GM18499 (cell line): ENCODE results near the gene FMN2.
"Not testable (repeated sequence)": the region's sequence is repeated elsewhere in the genome, so short reads cannot be mapped to it uniquely, and the experiment has no call there.

Experiments
- ATAC-seq: cut with Tn5 transposase; IDR thresholded peaks from one replicate; pipeline ENCODE4 v1.9.1; 2021; ENCODE audit warnings: moderate number of reproducible peaks; ENCODE audit not compliant: insufficient read depth, unreplicated experiment

Gene FMN2

GRCh38 chr1:240294566-240294965 lies 202.9 kb downstream of the FMN2 start:
- ATAC-seq: no peak

DNA sequence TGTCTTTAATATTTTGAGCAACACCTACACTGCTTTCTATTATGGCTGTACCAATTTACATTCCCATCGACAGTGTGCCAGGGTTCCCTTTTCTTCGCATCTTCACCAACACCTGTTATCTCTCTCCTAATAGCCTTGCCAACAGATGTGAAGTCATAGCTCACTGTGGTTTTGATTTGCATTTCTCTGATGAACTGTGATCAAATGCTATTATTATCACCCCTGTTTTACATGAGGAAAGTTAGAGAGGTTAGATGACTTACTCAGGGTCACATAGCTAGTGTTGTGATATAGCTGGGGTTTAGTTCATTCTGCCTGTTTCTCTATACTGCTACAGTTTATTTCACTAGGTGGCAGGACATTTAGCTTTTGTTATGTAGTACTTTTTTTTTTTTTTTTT lies 204.1 kb downstream of the FMN2 start:
- ATAC-seq: no peak

- ATAC-seq: no peak
Measured at GRCh38 chr1:240304466-240304865, 212.8 kb downstream of the FMN2 start.

DNA sequence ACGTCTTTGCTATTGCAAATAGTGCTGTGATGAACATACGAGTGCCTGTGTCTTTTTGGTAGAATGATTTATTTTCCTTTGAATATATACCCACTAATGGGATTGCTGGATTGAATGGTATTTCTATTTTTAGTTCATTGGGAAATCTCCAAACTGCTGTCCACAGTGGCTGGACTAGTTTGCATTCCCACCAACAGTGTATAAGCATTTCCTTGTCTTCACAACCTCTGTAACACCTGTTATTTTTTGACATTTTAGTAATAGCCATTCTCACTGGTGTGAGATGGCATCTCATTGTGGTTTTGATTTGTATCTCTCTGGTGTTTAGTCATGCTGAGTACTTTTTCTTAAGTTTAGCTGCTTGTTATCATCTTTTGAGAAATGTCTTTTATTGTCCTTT lies 215.0 kb downstream of the FMN2 start:
- ATAC-seq: no peak

DNA sequence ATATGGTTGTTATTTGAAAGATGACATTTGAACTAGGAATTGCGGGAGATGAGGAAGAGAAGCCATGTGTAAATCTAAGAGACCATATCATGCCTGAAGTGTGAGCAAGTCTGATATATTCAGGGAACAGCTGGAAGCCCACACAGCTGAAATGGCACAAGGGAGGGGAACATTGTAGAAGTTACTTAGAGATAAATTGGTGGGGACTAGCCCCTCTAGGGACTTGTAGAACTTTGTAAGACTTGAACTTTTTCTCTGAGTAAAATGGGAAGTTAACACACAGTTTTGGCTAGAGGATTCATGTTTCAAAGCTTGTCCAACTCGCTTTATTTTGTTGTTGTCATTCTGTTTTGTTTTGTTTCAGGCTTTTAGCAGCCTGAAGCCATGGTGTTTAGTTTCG lies 216.4 kb downstream of the FMN2 start:
- no peak for ATAC-seq

GRCh38 chr1:240309769-240310168 lies 218.1 kb downstream of the FMN2 start:
- ATAC-seq: no peak

- no peak for ATAC-seq
Measured at GRCh38 chr1:240310226-240310925, 218.7 kb downstream of the FMN2 start.

- no peak for ATAC-seq
Measured at GRCh38 chr1:240312872-240313271, 221.2 kb downstream of the FMN2 start.

DNA sequence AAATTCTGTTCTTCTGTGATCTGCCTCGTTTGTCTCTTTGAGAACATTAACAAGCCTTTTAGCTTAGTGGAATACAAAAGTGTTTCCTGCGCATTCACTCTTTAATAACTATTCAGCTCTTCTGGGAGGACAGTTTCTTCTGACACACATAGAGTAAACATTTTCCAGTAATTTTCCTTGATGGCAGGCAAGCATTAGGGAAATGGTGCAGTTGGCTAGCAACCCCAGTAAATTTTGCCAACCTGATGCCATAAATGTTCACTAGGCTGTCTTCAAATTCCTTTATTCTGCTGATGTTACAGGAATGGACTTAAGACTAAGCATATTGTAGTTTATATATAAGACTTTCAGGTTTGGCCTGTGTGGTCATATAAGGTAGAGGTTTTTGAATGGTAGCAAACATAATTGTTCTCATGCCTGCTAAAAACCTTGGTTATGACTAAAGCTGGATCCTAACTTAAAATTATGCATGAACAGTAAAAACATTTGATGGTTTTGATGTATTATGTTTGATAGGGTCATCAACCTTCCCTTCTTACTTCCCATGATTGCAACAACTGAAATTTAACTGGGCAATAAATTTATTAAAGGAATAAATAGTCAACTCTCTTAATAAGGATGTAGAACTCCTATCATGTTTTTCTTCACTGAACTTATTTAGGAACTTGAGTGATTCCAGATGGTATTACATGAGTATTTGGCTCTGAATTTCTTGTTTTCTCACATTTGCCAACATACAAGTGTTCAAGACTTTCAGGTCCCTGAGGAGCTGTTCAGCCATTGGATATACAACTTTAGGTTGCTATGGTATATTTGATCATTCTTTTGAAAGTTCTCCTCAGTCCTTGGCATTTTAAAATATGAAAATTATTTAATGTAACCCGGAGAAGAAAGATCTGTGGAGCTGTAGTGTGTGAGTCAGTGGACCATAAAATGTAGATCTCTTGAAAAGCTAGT lies 223.4 kb downstream of the FMN2 start:
- ATAC-seq: no peak

DNA sequence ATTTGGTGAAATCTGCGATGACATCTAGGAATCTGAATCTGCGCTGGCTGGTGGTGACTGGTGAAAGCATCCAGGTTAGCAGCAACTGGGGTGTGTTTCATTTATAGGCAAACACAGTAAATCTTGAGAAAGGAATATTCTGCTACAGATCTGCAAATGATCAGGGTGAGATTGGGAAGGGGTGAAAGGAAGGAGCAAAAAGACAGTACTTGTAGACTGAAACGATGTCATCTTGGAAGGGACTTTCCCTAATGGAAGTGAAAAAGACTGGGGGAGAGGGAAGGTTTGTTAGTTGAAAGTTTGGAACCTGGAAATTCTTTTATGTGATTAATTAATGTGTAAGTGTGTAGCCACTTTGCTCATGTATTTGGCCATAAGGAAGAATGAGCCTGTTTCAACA lies 228.3 kb downstream of the FMN2 start:
- no peak for ATAC-seq

- no peak for ATAC-seq
Measured at GRCh38 chr1:240320659-240321058, 229.0 kb downstream of the FMN2 start.

- no peak for ATAC-seq
Measured at GRCh38 chr1:240322943-240323342, 231.3 kb downstream of the FMN2 start.

- not testable (repeated sequence) for ATAC-seq
Measured at GRCh38 chr1:240328382-240328781, 236.7 kb downstream of the FMN2 start.

DNA sequence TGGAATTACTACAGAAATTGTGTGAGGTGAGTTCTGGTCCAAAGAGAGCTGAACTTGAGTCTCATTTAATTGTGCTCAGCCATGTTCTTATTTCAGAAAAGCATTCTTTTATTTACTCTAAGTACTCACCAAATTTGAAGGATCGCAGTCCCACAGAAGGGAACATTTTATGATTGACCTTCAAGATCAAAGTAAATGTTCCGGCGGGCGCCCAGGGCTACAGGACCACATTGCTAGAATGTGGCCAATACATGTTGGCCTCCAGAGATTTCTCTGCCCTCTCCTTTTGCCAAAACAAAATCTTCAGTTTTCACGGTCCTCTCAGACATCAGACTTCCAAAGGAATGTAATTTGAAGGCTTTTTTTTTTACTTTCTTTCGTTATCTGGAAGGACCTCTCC lies 237.8 kb downstream of the FMN2 start:
- ATAC-seq: no peak

GRCh38 chr1:240332672-240333071 lies 241.0 kb downstream of the FMN2 start:
- ATAC-seq: no peak

- no peak for ATAC-seq
Measured at GRCh38 chr1:240337781-240338180, 246.1 kb downstream of the FMN2 start.

DNA sequence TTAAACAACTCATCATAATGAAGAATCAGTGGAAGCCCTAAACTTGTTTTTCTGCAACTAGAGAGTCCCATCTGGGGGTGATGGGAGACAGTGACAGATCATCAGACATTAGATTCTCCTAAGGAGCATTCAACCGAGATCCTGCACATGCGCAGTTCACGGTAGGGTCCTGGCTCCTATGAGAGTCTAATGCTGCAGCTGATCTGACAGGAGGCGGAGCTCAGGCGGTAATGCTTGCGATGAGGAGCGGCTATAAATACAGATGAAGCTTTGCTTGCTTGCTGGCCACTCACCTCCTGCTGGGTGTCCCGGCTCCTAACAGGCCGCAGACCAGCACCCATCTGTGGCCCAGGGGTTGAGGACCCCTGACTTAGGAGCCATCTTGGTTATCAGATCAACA lies 247.2 kb downstream of the FMN2 start:
- ATAC-seq: no peak

GRCh38 chr1:240341365-240342250 lies 249.9 kb downstream of the FMN2 start:
- ATAC-seq: no peak

DNA sequence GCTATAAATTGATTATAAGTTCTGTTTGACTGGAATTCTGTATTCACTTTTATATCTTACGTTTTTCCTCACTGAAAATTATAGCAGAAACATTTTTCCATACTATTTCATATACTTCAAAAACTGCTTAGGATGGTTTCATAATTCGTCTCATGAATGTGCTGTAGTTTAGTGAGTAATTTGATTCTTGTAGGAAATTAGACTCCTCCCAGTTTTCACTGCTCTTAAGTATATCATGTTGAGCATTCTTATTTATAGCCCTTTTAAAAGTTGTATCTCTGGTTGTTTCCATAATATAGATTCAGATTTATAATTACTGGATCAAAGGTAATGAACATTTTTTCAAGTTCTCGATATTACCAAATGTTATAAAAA lies 250.6 kb downstream of the FMN2 start:
- ATAC-seq: no peak

- ATAC-seq: no peak
Measured at GRCh38 chr1:240343045-240343444, 251.4 kb downstream of the FMN2 start.

DNA sequence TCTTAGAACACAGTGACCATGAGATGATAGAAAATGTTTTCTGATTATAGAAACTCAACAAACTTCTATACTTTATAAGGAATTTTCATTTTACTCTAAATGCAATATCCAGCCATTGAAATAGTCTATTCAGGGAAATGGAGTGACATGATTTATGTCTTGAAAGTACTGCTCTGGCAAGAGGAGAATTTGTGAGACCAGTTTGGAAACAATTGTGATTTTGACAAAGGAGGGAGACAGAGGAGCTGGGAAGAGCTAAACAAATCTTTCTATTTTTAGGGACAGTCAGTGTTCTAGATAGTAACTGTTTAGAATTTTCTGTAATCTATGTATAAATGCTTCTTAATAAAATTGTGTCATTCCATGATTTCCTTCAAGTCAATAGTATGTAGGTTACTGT lies 252.3 kb downstream of the FMN2 start:
- no peak for ATAC-seq
